H9 (cell line): ENCODE results near the gene PRMT5. TPM values are rescaled to one million over a fixed set of nuclear protein-coding genes. Genes with fewer than 3 reads are reported as not detected.
A peak's percentile ranks its signal among the peaks of the same experiment; 100 is the strongest.

Experiments
- DNase-seq: peaks from one replicate; pipeline ENCODE4 v3.0.0-alpha.2; 2017
- H2AFZ ChIP-seq: one replicate; pipeline ENCODE4 v1.6.1; 2013; ENCODE audit warnings: mild to moderate bottlenecking, low read length, control low read depth, moderate library complexity
- H2AK5ac ChIP-seq: 2 replicates; pipeline ENCODE4 v1.6.1; 2013; ENCODE audit warnings: low read length, control low read depth, mixed read lengths; ENCODE audit not compliant: insufficient read length
- H2BK120ac ChIP-seq: one replicate; pipeline ENCODE4 v1.6.1; 2013; ENCODE audit warnings: low read depth, mild to moderate bottlenecking, low read length, control low read depth, inconsistent platforms; ENCODE audit not compliant: poor library complexity, severe bottlenecking
- H2BK12ac ChIP-seq: 2 replicates; pipeline ENCODE4 v1.6.1; 2013; ENCODE audit warnings: low read length, control low read depth, mixed read lengths, low read depth; ENCODE audit not compliant: insufficient read length
- H2BK15ac ChIP-seq: 2 replicates; pipeline ENCODE4 v1.6.1; 2013; ENCODE audit warnings: low read depth, low read length, control low read depth
- H2BK20ac ChIP-seq: one replicate; pipeline ENCODE4 v1.6.1; 2013; ENCODE audit warnings: low read depth, mild to moderate bottlenecking, low read length, control low read depth, inconsistent platforms; ENCODE audit not compliant: poor library complexity, severe bottlenecking
- H2BK5ac ChIP-seq: 2 replicates; pipeline ENCODE4 v1.6.1; 2013; ENCODE audit warnings: low read length, control low read depth, mixed read lengths; ENCODE audit not compliant: insufficient read length
- H3K14ac ChIP-seq: 2 replicates; pipeline ENCODE4 v1.6.1; 2013; ENCODE audit warnings: low read length, control low read depth; ENCODE audit not compliant: insufficient read depth
- H3K18ac ChIP-seq: 2 replicates; pipeline ENCODE4 v1.6.1; 2013; ENCODE audit warnings: low read depth, mild to moderate bottlenecking, mixed read lengths, low read length, control low read depth; ENCODE audit not compliant: insufficient read length
- H3K23ac ChIP-seq: 2 replicates; pipeline ENCODE4 v1.6.1; 2013; ENCODE audit warnings: low read length, control low read depth, mixed read lengths, low read depth; ENCODE audit not compliant: insufficient read length
- H3K23me2 ChIP-seq: 2 replicates; pipeline ENCODE4 v1.6.1; 2013; ENCODE audit warnings: low read depth, mild to moderate bottlenecking, mixed read lengths, low read length, control low read depth; ENCODE audit not compliant: insufficient read length, poor library complexity, severe bottlenecking
- H3K27ac ChIP-seq: 2 replicates; pipeline ENCODE4 v1.5.1; 2013; ENCODE audit warnings: low read length, control low read depth, mixed read lengths, low read depth; ENCODE audit not compliant: insufficient read length
- H3K27me3 ChIP-seq: 2 replicates; pipeline ENCODE4 v1.6.1; 2013; ENCODE audit warnings: low read length, control low read depth, inconsistent platforms; ENCODE audit not compliant: insufficient read depth
- H3K4ac ChIP-seq: 2 replicates; pipeline ENCODE4 v1.6.1; 2013; ENCODE audit warnings: low read depth, mild to moderate bottlenecking, control low read depth, inconsistent platforms, low read length, moderate library complexity
- H3K4me1 ChIP-seq: 2 replicates; pipeline ENCODE4 v1.6.1; 2013; ENCODE audit warnings: low read length, control low read depth, inconsistent platforms; ENCODE audit not compliant: insufficient read depth
- H3K4me2 ChIP-seq: 2 replicates; pipeline ENCODE4 v1.6.1; 2013; ENCODE audit warnings: low read length, control low read depth, mixed read lengths; ENCODE audit not compliant: insufficient read length, insufficient read depth
- H3K56ac ChIP-seq: 2 replicates; pipeline ENCODE4 v1.6.1; 2013; ENCODE audit warnings: low read depth, mild to moderate bottlenecking, mixed read lengths, low read length, control low read depth; ENCODE audit not compliant: insufficient read length
- H3K79me1 ChIP-seq: 2 replicates; pipeline ENCODE4 v1.6.1; 2013; ENCODE audit warnings: low read depth, mild to moderate bottlenecking, moderate library complexity, low read length, control low read depth, inconsistent platforms; ENCODE audit not compliant: insufficient read depth, poor library complexity, severe bottlenecking
- H3K79me2 ChIP-seq: 2 replicates; pipeline ENCODE4 v1.6.1; 2013; ENCODE audit warnings: low read length, control low read depth, inconsistent platforms; ENCODE audit not compliant: insufficient read depth
- H3K9ac ChIP-seq: 2 replicates; pipeline ENCODE4 v1.6.1; 2013; ENCODE audit warnings: low read length, control low read depth, mixed read lengths; ENCODE audit not compliant: insufficient read length; ENCODE audit errors: extremely low read depth
- H3K9me3 ChIP-seq: one replicate; pipeline ENCODE4 v1.6.1; 2013; ENCODE audit warnings: low read depth, low read length, inconsistent platforms; ENCODE audit not compliant: control insufficient read depth
- H3T11ph ChIP-seq: one replicate; pipeline ENCODE4 v1.6.1; 2013; ENCODE audit warnings: mild to moderate bottlenecking, low read length, control low read depth, inconsistent platforms
- H4K20me1 ChIP-seq: one replicate; pipeline ENCODE4 v1.6.1; 2013; ENCODE audit not compliant: control insufficient read depth, insufficient read length, insufficient read depth
- H4K5ac ChIP-seq: 2 replicates; pipeline ENCODE4 v1.6.1; 2013; ENCODE audit warnings: low read depth, mild to moderate bottlenecking, mixed read lengths, low read length, control low read depth; ENCODE audit not compliant: insufficient read length
- H4K8ac ChIP-seq: replicated peaks from 2 replicates; pipeline ENCODE4 v1.6.1; 2013; ENCODE audit warnings: low read length, control low read depth, mixed read lengths, low read depth; ENCODE audit not compliant: insufficient read length
- H4K91ac ChIP-seq: 2 replicates; pipeline ENCODE4 v1.6.1; 2013; ENCODE audit warnings: low read depth, mild to moderate bottlenecking, moderate library complexity, mixed read lengths, low read length, control low read depth; ENCODE audit not compliant: insufficient read length
- H3K27ac Mint-ChIP-seq, 3 experiments: 2 replicates in 2 of 3; 3 replicates in 1 of 3; pipeline ENCODE4 v1.8.0; 2020 to 2021; ENCODE audit warnings: mixed read lengths in 3 of 3, mild to moderate bottlenecking in 1 of 3, moderate library complexity in 1 of 3
- H3K27me3 Mint-ChIP-seq: 2 replicates; pipeline ENCODE4 v1.8.0; 2021; ENCODE audit warnings: low read depth, mild to moderate bottlenecking, moderate library complexity, mixed read lengths
- H3K36me3 Mint-ChIP-seq, 3 experiments: 2 replicates in 2 of 3; 3 replicates in 1 of 3; pipeline ENCODE4 v1.8.0; 2020 to 2021; ENCODE audit warnings: low read depth in 3 of 3, mixed read lengths in 3 of 3; ENCODE audit not compliant: insufficient read depth in 1 of 3
- H3K4me1 Mint-ChIP-seq, 2 experiments: 2 replicates each; pipeline ENCODE4 v1.8.0; 2020; ENCODE audit warnings: mixed read lengths in 2 of 2
- H3K4me3 Mint-ChIP-seq, 2 experiments: 2 replicates in 1 of 2; 3 replicates in 1 of 2; pipeline ENCODE4 v1.8.0; 2020 to 2021; ENCODE audit warnings: mild to moderate bottlenecking in 2 of 2, mixed read lengths in 2 of 2, moderate library complexity in 1 of 2
- H3K9me3 Mint-ChIP-seq, 2 experiments: 2 replicates in 1 of 2; 3 replicates in 1 of 2; pipeline ENCODE4 v1.8.0; 2020; ENCODE audit warnings: mild to moderate bottlenecking in 2 of 2, mixed read lengths in 2 of 2, moderate library complexity in 1 of 2
- WGBS: extraction: QIAGEN DNeasy Blood & Tissue Kit; methylation state at CpG from one replicate; pipeline ENCODE4 v1.1.7; 2013; ENCODE audit warnings: missing lambda C conversion rate, low lambda C conversion rate, mixed read lengths; ENCODE audit not compliant: insufficient read length; ENCODE audit errors: extremely low coverage; 5-methylcytosine and 5-hydroxymethylcytosine counted together
- total RNA-seq: library from RNA; stranded (reverse); gene quantifications from 2 replicates; pipeline ENCODE4 v1.2.1, GENCODE V29; 2021
- TF ChIP-seq, protein P1 (sequence below): fragments of 200-600 bp; sonication (generic); conservative IDR thresholded peaks from 3 replicates; pipeline ENCODE4 v1.8.0; 2021; ENCODE audit warnings: antibody characterized with exemption, mild to moderate bottlenecking

The PRMT5 gene
- total RNA-seq, 1 experiment from 2014 or later: 141 TPM

DNA sequence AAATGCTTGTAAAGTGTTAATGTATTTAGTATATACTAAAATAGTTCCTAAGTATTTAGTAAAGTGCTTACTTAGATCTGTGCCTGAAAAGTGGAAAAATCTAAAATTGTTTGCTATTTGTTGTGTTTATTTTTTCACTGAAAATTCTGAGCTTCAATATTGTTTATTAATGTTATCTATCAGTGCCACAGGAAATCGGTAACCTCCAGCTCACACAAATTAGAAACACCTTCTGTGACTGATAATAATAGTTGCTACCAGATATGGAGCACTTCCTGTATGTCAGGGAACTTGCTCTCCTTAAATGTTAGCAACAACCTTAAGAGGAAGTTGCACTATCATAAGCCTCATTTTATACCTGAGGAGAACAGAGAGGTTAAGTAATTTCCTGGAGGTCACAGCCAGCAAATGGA is 58.4 kb downstream of the PRMT5 start:
- H2BK20ac ChIP-seq: no peak overlapping the region
- H3T11ph ChIP-seq: no peak overlapping the region
- Mint-ChIP-seq H3K36me3 (peaks cover 0 to 5% (median under 1%) of the 10 kb centered on the region in 3 experiments; a peak in 6 of 7 replicates), H3K27ac (peak overlapping the region; percentile 96 to 97 (median 97); a peak in 5 of 7 replicates), H3K9me3 (no peaks in the 10 kb centered on the region), H3K4me3 (peak overlapping the region; percentile 77 to 90), H3K4me1 (peaks cover 14 to 17% of the 10 kb centered on the region in 2 experiments), H3K27me3 (no peaks in the 10 kb centered on the region)
- no peak overlapping the region for H3K4ac ChIP-seq
- H3K14ac ChIP-seq: no peak overlapping the region
- H3K27me3 ChIP-seq: no peaks in the 10 kb centered on the region
- TF ChIP-seq, protein P1, sequence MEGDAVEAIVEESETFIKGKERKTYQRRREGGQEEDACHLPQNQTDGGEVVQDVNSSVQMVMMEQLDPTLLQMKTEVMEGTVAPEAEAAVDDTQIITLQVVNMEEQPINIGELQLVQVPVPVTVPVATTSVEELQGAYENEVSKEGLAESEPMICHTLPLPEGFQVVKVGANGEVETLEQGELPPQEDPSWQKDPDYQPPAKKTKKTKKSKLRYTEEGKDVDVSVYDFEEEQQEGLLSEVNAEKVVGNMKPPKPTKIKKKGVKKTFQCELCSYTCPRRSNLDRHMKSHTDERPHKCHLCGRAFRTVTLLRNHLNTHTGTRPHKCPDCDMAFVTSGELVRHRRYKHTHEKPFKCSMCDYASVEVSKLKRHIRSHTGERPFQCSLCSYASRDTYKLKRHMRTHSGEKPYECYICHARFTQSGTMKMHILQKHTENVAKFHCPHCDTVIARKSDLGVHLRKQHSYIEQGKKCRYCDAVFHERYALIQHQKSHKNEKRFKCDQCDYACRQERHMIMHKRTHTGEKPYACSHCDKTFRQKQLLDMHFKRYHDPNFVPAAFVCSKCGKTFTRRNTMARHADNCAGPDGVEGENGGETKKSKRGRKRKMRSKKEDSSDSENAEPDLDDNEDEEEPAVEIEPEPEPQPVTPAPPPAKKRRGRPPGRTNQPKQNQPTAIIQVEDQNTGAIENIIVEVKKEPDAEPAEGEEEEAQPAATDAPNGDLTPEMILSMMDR: no peak
- H3K9ac ChIP-seq: no peak overlapping the region
- H2BK15ac ChIP-seq: no peak overlapping the region
- H3K79me1 ChIP-seq: no peaks in the 10 kb centered on the region
- no peak overlapping the region for H3K23ac ChIP-seq
- no peak overlapping the region for H2AFZ ChIP-seq
- H2BK120ac ChIP-seq: no peak overlapping the region
- H4K20me1 ChIP-seq: no peaks in the 10 kb centered on the region
- H2BK12ac ChIP-seq: no peak overlapping the region
- H4K8ac ChIP-seq: no peak overlapping the region
- no peaks in the 10 kb centered on the region for H3K9me3 ChIP-seq
- H3K79me2 ChIP-seq: no peaks in the 10 kb centered on the region
- H2BK5ac ChIP-seq: no peak overlapping the region
- peaks cover 4% of the 10 kb centered on the region; the same call in 1 of the 2 replicates for H3K4me1 ChIP-seq
- peak overlapping the region; percentile 71 for H3K4me2 ChIP-seq
- DNase-seq: no peak
- no peak overlapping the region for H3K56ac ChIP-seq
- no peak overlapping the region for H3K18ac ChIP-seq
- H4K5ac ChIP-seq: no peak overlapping the region
- no peak overlapping the region for H4K91ac ChIP-seq
- no peaks in the 10 kb centered on the region for H3K23me2 ChIP-seq
- H3K27ac ChIP-seq: peak overlapping the region; percentile 71
- WGBS: no CpG with 5 or more reads among the region's 1 CpG
- no peak overlapping the region for H2AK5ac ChIP-seq

Other genes with a start within 250 kb of the PRMT5 start
- gene OXA1L, start 162.7 kb downstream of the PRMT5 start, total RNA-seq: 115 and 128 TPM in 2 replicates
- 2.5 and 3.1 TPM in 2 replicates for gene SLC7A7, start 113.9 kb downstream of the PRMT5 start, total RNA-seq
- 174 and 190 TPM in 2 replicates for gene MRPL52, start 99.5 kb downstream of the PRMT5 start, total RNA-seq
- gene MMP14, start 92.8 kb downstream of the PRMT5 start, total RNA-seq: 56.5 and 60.3 TPM in 2 replicates
- 12.7 and 13.3 TPM in 2 replicates for gene LRP10, start 57.6 kb downstream of the PRMT5 start, total RNA-seq
- gene REM2, start 46.2 kb downstream of the PRMT5 start, total RNA-seq: 1.2 and 1.4 TPM in 2 replicates
- 77.2 and 79.0 TPM in 2 replicates for gene RBM23, start 10.2 kb downstream of the PRMT5 start, total RNA-seq
- gene HAUS4, start 27.7 kb upstream of the PRMT5 start, total RNA-seq: 62.7 and 66.3 TPM in 2 replicates
- gene AJUBA, start 53.2 kb upstream of the PRMT5 start, total RNA-seq: 44.3 and 44.9 TPM in 2 replicates
- 6.9 and 8.2 TPM in 2 replicates for gene C14orf93, start 80.8 kb upstream of the PRMT5 start, total RNA-seq
- gene PSMB5, start 105.5 kb upstream of the PRMT5 start, total RNA-seq: 252 and 253 TPM in 2 replicates
- not detected in 2 replicates for gene PSMB11, start 112.8 kb upstream of the PRMT5 start, total RNA-seq
- 16.7 and 16.9 TPM in 2 replicates for gene CDH24, start 128.1 kb upstream of the PRMT5 start, total RNA-seq
- 314 and 333 TPM in 2 replicates for gene ACIN1, start 165.8 kb upstream of the PRMT5 start, total RNA-seq
- gene C14orf119, start 166.1 kb upstream of the PRMT5 start, total RNA-seq: 65.1 and 66.9 TPM in 2 replicates
- not detected in 2 replicates for gene CIROP, start 175.6 kb upstream of the PRMT5 start, total RNA-seq
- not detected in 2 replicates for gene CEBPE, start 189.9 kb upstream of the PRMT5 start, total RNA-seq